ES-I3 (cell line): Measurements from ENCODE around the gene FPGT.
"Not testable (repeated sequence)": the region's sequence is repeated elsewhere in the genome, so short reads cannot be mapped to it uniquely, and the experiment has no call there.

Experiments
- H3K36me3 ChIP-seq: 2 replicates; pipeline ENCODE4 v1.6.1; 2013; ENCODE audit warnings: mild to moderate bottlenecking, low read length, control low read depth, moderate library complexity; ENCODE audit not compliant: insufficient read depth
- H3K4me1 ChIP-seq: 2 replicates; pipeline ENCODE4 v1.6.1; 2013; ENCODE audit warnings: mild to moderate bottlenecking, control low read depth, low read length; ENCODE audit not compliant: insufficient read depth
- H3K9ac ChIP-seq: 2 replicates; pipeline ENCODE4 v1.6.1; 2013; ENCODE audit warnings: low read depth, mild to moderate bottlenecking, low read length, moderate library complexity
- H3K9me3 ChIP-seq: 2 replicates; pipeline ENCODE4 v1.6.1; 2013; ENCODE audit warnings: mild to moderate bottlenecking, low read length, moderate library complexity; ENCODE audit not compliant: control insufficient read depth, insufficient read depth

The FPGT gene

GRCh38 chr1:74197657-74198552, at the start of gene FPGT, which contains the start of gene LRRIQ3:
Gene FPGT, plus strand, starts transcription at chr1:74198242. Its CDS starts 37 bp downstream, at chr1:74198279.
Gene LRRIQ3, minus strand, starts transcription at chr1:74198176. Its CDS starts 14,492 bp downstream, at chr1:74183684.
- H3K4me1 ChIP-seq: no peaks in the 10 kb centered on the region; the same call in 1 of the 2 replicates
- H3K9ac ChIP-seq: peak within 1 kb of the TSS; percentile 71
- no peaks in the 10 kb centered on the region for H3K36me3 ChIP-seq
- no peaks in the 10 kb centered on the region for H3K9me3 ChIP-seq

DNA sequence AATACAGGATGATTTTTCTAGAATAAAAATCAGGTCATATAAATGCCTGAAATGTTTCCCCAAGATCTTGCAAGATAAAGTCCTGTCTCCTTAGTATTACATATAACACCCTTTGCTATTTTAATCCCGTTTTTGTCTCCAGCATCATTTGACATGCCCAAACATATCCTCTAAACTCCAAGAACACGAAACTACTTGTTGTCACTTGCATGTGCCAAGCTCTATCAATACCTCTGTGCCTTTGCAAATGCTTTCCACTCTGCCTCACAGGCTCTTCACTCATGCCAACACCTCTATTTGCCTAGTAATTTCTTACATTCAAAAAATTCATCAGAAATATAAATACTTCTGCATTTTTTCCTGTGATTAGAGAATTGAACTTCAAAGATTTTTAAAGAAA, 38.0 kb upstream of the FPGT start:
- Histone ChIP-seq H3K36me3 (no peaks in the 10 kb centered on the region), H3K9ac (no peak overlapping the region)

GRCh38 chr1:74161497-74161896, 36.5 kb upstream of the FPGT start:
- Histone ChIP-seq H3K36me3 (no peaks in the 10 kb centered on the region), H3K9ac (no peak overlapping the region), H3K9me3 (no peaks in the 10 kb centered on the region), H3K4me1 (no peaks in the 10 kb centered on the region)

More for the DNA sequence above, 38.0 kb upstream of the FPGT start:
- Histone ChIP-seq H3K9me3 (no peaks in the 10 kb centered on the region), H3K4me1 (no peaks in the 10 kb centered on the region)

DNA sequence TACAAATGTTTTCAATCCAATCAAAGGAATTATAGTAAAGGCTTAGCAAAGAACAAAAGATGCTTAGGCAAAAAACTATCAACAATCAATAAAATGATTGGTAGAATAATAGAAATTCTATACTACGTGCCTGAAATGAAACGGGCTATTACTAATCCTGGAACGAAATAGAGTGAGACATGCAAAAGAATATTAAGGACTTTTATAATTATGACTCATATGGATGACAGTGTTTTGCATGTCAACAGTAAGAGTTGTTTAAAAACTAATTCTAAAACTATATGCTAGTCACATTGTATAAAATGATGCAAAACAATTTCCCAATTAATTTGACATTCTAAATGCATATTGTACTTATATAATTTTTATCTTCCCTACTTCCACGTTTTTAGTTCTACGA, 35.7 kb upstream of the FPGT start:
- Histone ChIP-seq H3K4me1 (no peaks in the 10 kb centered on the region), H3K9me3 (no peaks in the 10 kb centered on the region), H3K36me3 (no peaks in the 10 kb centered on the region), H3K9ac (no peak overlapping the region)

DNA sequence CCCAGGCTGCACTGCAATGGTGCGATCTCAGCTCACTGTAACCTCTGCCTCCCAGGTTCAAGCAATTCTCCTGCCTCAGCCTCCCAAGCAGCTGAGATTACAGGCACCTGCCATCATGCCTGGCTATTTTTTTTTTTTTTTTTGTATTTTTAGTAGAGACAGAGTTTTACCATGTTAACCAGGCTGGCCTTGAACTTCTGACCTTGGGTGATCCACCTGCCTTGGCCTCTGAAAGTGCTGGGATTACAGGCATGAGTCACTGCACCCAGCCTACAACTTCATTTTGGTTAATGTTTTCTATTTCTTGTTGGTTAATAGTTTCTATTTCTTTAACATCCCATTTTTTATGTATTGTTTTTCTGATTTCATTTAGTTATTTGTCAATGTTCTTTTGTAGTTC, 23.6 kb upstream of the FPGT start:
- H3K9me3 ChIP-seq, H3K36me3 ChIP-seq, H3K4me1 ChIP-seq, H3K9ac ChIP-seq: not testable (repeated sequence)

- Histone ChIP-seq H3K9ac (no peak overlapping the region), H3K9me3 (no peaks in the 10 kb centered on the region), H3K36me3 (no peaks in the 10 kb centered on the region), H3K4me1 (no peaks in the 10 kb centered on the region)
Observed at GRCh38 chr1:74180490-74180889, 17.6 kb upstream of the FPGT start.

- Histone ChIP-seq H3K4me1 (no peaks in the 10 kb centered on the region; the same call in 1 of the 2 replicates), H3K36me3 (no peaks in the 10 kb centered on the region), H3K9me3 (no peaks in the 10 kb centered on the region), H3K9ac (no peak overlapping the region)
Observed at GRCh38 chr1:74193908-74194307, 4.1 kb upstream of the FPGT start.

- Histone ChIP-seq H3K9me3 (no peaks in the 10 kb centered on the region), H3K9ac (no peak overlapping the region), H3K36me3 (no peaks in the 10 kb centered on the region), H3K4me1 (no peaks in the 10 kb centered on the region; the same call in 1 of the 2 replicates)
Observed at GRCh38 chr1:74195339-74195738, 2.7 kb upstream of the FPGT start.

DNA sequence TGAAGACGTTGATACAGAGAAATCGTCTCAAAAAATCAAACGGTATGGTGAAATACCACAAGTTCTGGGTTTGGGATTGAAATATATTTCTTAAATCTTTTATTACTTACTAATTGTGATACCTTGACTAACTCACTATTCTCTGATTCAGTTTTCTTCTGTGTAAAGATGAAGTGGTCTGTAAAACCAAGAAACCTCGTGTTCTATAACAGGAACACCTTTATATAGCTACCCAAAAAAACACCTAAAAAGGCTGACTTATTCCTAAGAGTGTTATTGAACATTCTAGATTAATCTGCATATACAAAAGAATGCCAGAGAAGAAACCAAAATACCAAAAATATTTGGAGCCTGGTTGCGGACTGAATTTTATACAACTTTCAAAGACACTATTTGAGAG, 787 bp upstream of the FPGT start:
- no peaks in the 10 kb centered on the region for H3K9me3 ChIP-seq
- H3K4me1 ChIP-seq: no peaks in the 10 kb centered on the region; the same call in 1 of the 2 replicates
- H3K36me3 ChIP-seq: no peaks in the 10 kb centered on the region
- H3K9ac ChIP-seq: peak overlapping the region; percentile 71; the same call in 1 of the 2 replicates

DNA sequence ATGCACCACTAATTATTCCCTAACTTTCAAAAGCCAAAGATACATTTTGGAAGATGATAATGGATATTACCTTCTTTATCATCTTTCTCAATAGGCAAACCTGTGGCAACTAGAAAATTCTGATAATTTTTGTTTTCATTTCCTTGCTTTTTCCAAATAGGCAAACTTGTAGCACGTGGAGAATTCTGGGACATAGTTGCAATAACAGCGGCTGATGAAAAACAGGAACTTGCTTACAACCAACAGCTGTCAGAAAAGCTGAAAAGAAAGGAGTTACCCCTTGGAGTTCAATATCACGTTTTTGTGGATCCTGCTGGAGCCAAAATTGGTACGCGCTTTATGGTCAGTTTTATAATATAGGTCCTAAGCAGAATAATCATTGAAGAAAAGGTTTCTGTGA, 1.5 kb downstream of the FPGT start:
- H3K4me1 ChIP-seq: no peaks in the 10 kb centered on the region; the same call in 1 of the 2 replicates
- no peak overlapping the region for H3K9ac ChIP-seq
- H3K36me3 ChIP-seq: no peaks in the 10 kb centered on the region
- no peaks in the 10 kb centered on the region for H3K9me3 ChIP-seq

DNA sequence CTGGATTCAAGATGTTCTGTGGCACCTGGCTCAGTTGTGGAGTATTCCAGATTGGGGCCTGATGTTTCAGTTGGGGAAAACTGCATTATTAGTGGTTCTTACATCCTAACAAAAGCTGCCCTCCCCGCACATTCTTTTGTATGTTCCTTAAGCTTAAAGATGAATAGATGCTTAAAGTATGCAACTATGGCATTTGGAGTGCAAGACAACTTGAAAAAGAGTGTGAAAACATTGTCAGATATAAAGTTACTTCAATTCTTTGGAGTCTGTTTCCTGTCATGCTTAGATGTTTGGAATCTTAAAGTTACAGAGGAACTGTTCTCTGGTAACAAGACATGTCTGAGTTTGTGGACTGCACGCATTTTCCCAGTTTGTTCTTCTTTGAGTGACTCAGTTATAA, 7.2 kb downstream of the FPGT start:
- no peaks in the 10 kb centered on the region for H3K9me3 ChIP-seq
- no peaks in the 10 kb centered on the region for H3K4me1 ChIP-seq
- H3K9ac ChIP-seq: no peak overlapping the region
- no peaks in the 10 kb centered on the region for H3K36me3 ChIP-seq

GRCh38 chr1:74215229-74215628, 17.2 kb downstream of the FPGT start:
- Histone ChIP-seq H3K9me3 (no peaks in the 10 kb centered on the region), H3K36me3 (no peaks in the 10 kb centered on the region), H3K4me1 (no peaks in the 10 kb centered on the region; the same call in 1 of the 2 replicates), H3K9ac (no peak overlapping the region)

DNA sequence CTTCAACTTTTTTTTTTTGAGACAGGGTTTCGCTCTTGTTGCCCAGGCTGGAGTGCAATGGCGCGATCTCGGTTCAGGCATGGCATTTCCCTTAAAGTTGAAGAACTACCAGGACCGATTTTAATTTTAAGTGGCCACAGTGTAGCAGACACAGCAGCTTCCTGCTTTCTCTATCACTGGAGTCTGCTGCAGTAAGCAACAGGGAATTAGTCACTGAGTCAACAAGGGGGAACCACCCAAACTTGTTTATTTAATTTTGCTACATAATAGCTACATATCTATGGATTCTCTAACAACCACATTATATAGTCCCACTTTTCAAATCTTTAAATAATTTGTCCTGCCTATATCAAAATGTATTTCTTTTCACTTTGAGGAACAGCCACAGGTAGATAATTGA, 24.7 kb downstream of the FPGT start:
- H3K36me3 ChIP-seq: no peaks in the 10 kb centered on the region
- no peaks in the 10 kb centered on the region for H3K9me3 ChIP-seq
- no peaks in the 10 kb centered on the region for H3K4me1 ChIP-seq
- no peak overlapping the region for H3K9ac ChIP-seq

DNA sequence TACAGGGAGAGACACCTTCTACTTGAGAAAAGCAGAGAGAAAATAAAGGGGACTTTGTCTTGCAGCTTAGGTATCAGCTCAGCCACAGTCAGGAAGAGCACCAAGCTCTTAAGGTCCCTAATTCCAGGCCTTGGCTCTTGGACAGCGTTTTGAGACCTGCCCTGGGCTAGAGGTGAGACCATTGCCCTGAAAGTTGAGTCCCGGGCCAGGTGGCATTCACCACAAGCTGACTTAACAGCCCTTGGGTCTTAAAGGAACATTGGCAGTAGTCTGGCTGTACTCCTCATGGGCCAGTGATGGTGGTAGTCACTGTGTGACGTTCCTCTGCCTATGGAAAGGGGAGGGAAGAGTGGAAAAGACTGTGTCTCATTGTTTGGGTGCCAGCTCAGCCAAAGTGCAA, 25.4 kb downstream of the FPGT start:
- Histone ChIP-seq H3K36me3 (no peaks in the 10 kb centered on the region), H3K9ac (no peak overlapping the region), H3K9me3 (no peaks in the 10 kb centered on the region), H3K4me1 (no peaks in the 10 kb centered on the region)

DNA sequence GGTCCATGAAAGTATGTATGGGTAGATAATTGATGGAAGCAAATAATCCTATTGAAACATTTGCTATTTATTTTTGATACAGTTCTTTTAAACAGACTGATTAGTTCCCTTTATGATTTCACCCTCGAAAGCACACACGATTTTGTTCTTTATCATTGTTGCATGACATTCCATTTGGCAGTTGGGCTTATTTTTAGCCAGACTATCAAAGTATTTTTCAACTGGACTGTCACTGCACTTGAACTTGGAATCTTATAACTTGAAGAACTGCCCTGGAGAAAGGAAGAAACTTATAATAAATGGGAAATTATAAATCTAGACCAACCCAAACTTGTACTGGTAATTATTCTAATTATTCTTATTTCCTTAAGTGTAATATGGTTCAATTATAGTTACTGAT, 37.1 kb downstream of the FPGT start, which contains the start of gene TNNI3K:
Gene TNNI3K, plus strand, starts transcription at position 235 of the 400 bp plus-strand sequence. Its CDS starts 65 bp downstream, at position 300.
- H3K9me3 ChIP-seq: no peaks in the 10 kb centered on the region
- no peaks in the 10 kb centered on the region for H3K36me3 ChIP-seq
- H3K4me1 ChIP-seq: no peaks in the 10 kb centered on the region
- H3K9ac ChIP-seq: no peak within 1 kb of the TSS
